Osteoblast (primary cell): ENCODE measurements around the gene PNLIPRP2. TPM values are rescaled to one million over a fixed set of nuclear protein-coding genes. Genes with fewer than 3 reads are reported as not detected.

Experiments used
- DNase-seq: peaks from one replicate; pipeline ENCODE4 v3.0.0; 2011; ENCODE audit warnings: low spot score, mixed read lengths; ENCODE audit not compliant: insufficient read length; ENCODE audit errors: missing footprints
- H2AFZ ChIP-seq: 2 replicates; pipeline ENCODE4 v1.6.0; 2011; ENCODE audit warnings: mild to moderate bottlenecking, low read length
- H3K27ac ChIP-seq: 2 replicates; pipeline ENCODE4 v1.5.1; 2011; ENCODE audit warnings: mild to moderate bottlenecking, low read depth, low read length, moderate library complexity
- H3K27me3 ChIP-seq: 2 replicates; pipeline ENCODE4 v1.6.0; 2012; ENCODE audit warnings: mild to moderate bottlenecking, control low read depth, inconsistent platforms, low read length, moderate library complexity; ENCODE audit not compliant: insufficient read depth
- H3K36me3 ChIP-seq: 2 replicates; pipeline ENCODE4 v1.5.1; 2011; ENCODE audit warnings: mild to moderate bottlenecking, low read length, control low read depth, moderate library complexity; ENCODE audit not compliant: insufficient read depth
- H3K4me1 ChIP-seq: 2 replicates; pipeline ENCODE4 v1.5.1; 2011; ENCODE audit warnings: mild to moderate bottlenecking, low read length, control low read depth, moderate library complexity; ENCODE audit not compliant: insufficient read depth
- H3K4me2 ChIP-seq: 2 replicates; pipeline ENCODE4 v1.6.0; 2011; ENCODE audit warnings: mild to moderate bottlenecking, low read length; ENCODE audit not compliant: insufficient read depth
- H3K4me3 ChIP-seq: fragments of 200-600 bp; sonication (generic); 3 replicates; pipeline ENCODE4 v1.5.1; 2012; ENCODE audit warnings: mild to moderate bottlenecking, low read length, inconsistent platforms; ENCODE audit not compliant: insufficient read depth
- H3K79me2 ChIP-seq: 2 replicates; pipeline ENCODE4 v1.6.0; 2012; ENCODE audit warnings: mild to moderate bottlenecking, low read length, control low read depth, inconsistent platforms; ENCODE audit not compliant: insufficient read depth
- H3K9me3 ChIP-seq: 2 replicates; pipeline ENCODE4 v1.5.1; 2011; ENCODE audit warnings: low read depth, low read length, control low read depth
- H4K20me1 ChIP-seq: 2 replicates; pipeline ENCODE4 v1.6.0; 2012; ENCODE audit warnings: mild to moderate bottlenecking, low read length, control low read depth; ENCODE audit not compliant: insufficient read depth
- CTCF ChIP-seq: IDR thresholded peaks from 2 replicates; pipeline ENCODE4 v1.5.1; 2011; ENCODE audit warnings: mild to moderate bottlenecking, low read depth, low read length, moderate library complexity; ENCODE audit errors: extremely low read depth
- total RNA-seq: library from RNA; depleted of rRNA; stranded (reverse); fragments of >200 nt; gene quantifications from 2 replicates; pipeline ENCODE4 v1.2.3, GENCODE V29; 2012

PNLIPRP2 gene
- not detected in 2 replicates for total RNA-seq

DNA sequence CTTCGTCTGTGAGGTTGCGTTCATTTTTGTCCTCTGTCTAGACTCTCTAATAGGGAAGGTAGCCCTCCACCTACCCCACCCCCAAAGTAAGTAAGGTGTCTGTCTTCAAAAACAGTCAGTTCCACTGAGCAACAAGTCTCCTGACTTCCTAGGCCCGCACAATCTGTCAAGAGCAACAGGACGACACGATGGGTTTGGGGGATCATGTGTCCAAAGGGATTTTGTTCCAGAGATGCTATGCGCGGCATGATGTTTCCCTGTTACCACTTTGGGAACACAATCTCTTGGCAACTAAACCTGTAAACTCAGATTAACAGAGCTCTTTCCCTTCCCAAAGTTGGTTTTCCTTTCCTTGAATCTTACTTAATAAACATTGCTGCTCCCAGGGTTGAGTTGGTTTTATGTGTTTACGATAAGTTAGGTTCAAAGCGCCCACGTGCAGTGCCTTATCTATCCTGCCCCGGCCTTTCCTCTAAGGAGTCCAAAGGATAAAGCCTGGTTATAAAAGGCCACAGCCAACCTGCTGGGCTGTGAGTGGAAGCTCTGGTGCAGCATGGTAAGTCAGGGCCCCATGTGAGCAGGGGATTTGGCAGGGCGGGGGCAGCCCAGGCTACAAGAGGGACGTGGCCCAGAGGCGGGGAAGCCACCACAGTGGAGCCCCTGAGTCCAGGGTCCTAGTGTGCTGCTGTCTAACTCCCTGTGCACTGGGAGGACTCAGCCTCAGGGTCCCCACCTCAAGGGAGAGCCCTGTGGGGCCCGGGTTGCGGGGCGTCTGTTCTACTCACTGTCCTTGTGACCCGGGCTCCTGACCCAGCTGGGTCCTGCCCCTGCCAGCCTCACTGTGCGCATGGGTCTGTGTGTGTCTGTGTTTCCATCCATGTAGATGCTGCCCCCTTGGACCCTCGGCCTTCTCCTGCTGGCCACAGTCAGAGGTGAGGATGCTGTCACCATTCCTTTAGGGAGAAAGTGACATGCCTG, at the start of gene PNLIPRP2:
Gene PNLIPRP2, plus strand, starts transcription at position 531 of the 978 bp plus-strand sequence.
- DNase-seq = no peak
- Histone ChIP-seq H3K9me3 (no peaks in the 10 kb centered on the region), H3K27me3 (no peaks in the 10 kb centered on the region), H2AFZ (no peak within 1 kb of the TSS), H3K27ac (no peak within 1 kb of the TSS), H3K4me1 (no peaks in the 10 kb centered on the region), H3K4me2 (no peak within 1 kb of the TSS), H3K79me2 (no peaks in the 10 kb centered on the region), H4K20me1 (no peaks in the 10 kb centered on the region), H3K36me3 (no peaks in the 10 kb centered on the region), H3K4me3 (no peak within 1 kb of the TSS)
- TF ChIP-seq CTCF = no peak

- Histone ChIP-seq H3K4me3 (no peak overlapping the region), H3K9me3 (no peaks in the 10 kb centered on the region), H3K36me3 (no peaks in the 10 kb centered on the region), H3K4me2 (no peak overlapping the region), H3K4me1 (no peaks in the 10 kb centered on the region), H3K27ac (no peak overlapping the region), H3K27me3 (no peaks in the 10 kb centered on the region), H2AFZ (no peak overlapping the region), H3K79me2 (no peaks in the 10 kb centered on the region), H4K20me1 (no peaks in the 10 kb centered on the region)
- DNase-seq = no peak
- no peak for TF ChIP-seq CTCF
Observed at GRCh38 chr10:116574797-116575196, 46.0 kb upstream of the PNLIPRP2 start.

GRCh38 chr10:116587878-116588591, 32.7 kb upstream of the PNLIPRP2 start:
- H3K27ac ChIP-seq = no peak overlapping the region
- no peaks in the 10 kb centered on the region for H3K27me3 ChIP-seq
- H2AFZ ChIP-seq = no peak overlapping the region
- no peak for TF ChIP-seq CTCF
- H3K4me2 ChIP-seq = no peak overlapping the region
- no peak overlapping the region for H3K4me3 ChIP-seq
- H3K9me3 ChIP-seq = no peaks in the 10 kb centered on the region
- DNase-seq = no peak
- no peaks in the 10 kb centered on the region for H3K4me1 ChIP-seq
- H3K79me2 ChIP-seq = no peaks in the 10 kb centered on the region
- H4K20me1 ChIP-seq = no peaks in the 10 kb centered on the region
- no peaks in the 10 kb centered on the region for H3K36me3 ChIP-seq

- no peak for DNase-seq
Observed at GRCh38 chr10:116588995-116589394, 31.8 kb upstream of the PNLIPRP2 start.

More at GRCh38 chr10:116588995-116589394, 31.8 kb upstream of the PNLIPRP2 start:
- TF ChIP-seq CTCF = no peak
- H4K20me1 ChIP-seq = no peaks in the 10 kb centered on the region
- no peak overlapping the region for H3K4me3 ChIP-seq
- H3K27ac ChIP-seq = no peak overlapping the region
- no peaks in the 10 kb centered on the region for H3K9me3 ChIP-seq
- H3K4me1 ChIP-seq = no peaks in the 10 kb centered on the region
- H3K36me3 ChIP-seq = no peaks in the 10 kb centered on the region
- no peaks in the 10 kb centered on the region for H3K79me2 ChIP-seq
- H3K4me2 ChIP-seq = no peak overlapping the region
- H3K27me3 ChIP-seq = no peaks in the 10 kb centered on the region
- H2AFZ ChIP-seq = no peak overlapping the region
